Measurements from ENCODE around the gene MAP3K9. TPM values are rescaled to one million over a fixed set of nuclear protein-coding genes. Genes with fewer than 3 reads are reported as not detected.

The MAP3K9 gene
- total and polyA plus RNA-seq, 9 of the 15 experiments (the other 6 are each of a cell fraction or from before 2014, with no cell fraction given) = 0.03 to 0.60 (median 0.36) TPM

- Histone ChIP-seq H3K4me3 (no peak overlapping the region), H3K9me3 (replicated peaks; ENCODE audit: control insufficient read depth, insufficient read depth, low read depth, low read length) (no peaks in the 10 kb centered on the region), H3K79me2 (ENCODE audit: control insufficient read depth, insufficient read depth, low read length) (no peaks in the 10 kb centered on the region), H4K20me1 (replicated peaks; ENCODE audit: control insufficient read depth, insufficient read depth, low read length) (no peaks in the 10 kb centered on the region), H3K4me2 (ENCODE audit: insufficient read depth, low read length) (no peak overlapping the region), H2AFZ (ENCODE audit: low read depth, low read length) (no peak overlapping the region), H3K9ac (ENCODE audit: insufficient read depth in 1 of 2, low read depth in 2 of 2, low read length in 2 of 2) (no peak overlapping the region), H3K27ac (ENCODE audit: extremely low read depth, low read depth, low read length) (no peak overlapping the region), H3K4me1 (replicated peaks in 1 of 2; ENCODE audit: control insufficient read depth in 2 of 2, insufficient read depth in 2 of 2, low read length in 2 of 2) (no peaks in the 10 kb centered on the region), H3K9me1 (ENCODE audit: control insufficient read depth, insufficient read depth, low read length) (no peaks in the 10 kb centered on the region), H3K36me3 (ENCODE audit: control insufficient read depth, insufficient read depth, low read length) (no peaks in the 10 kb centered on the region), H3K27me3 (ENCODE audit: control insufficient read depth in 2 of 2, insufficient read depth in 2 of 2, low read length in 2 of 2) (peaks cover 2 to 5% of the 10 kb centered on the region in 2 experiments; a peak in 2 of 5 replicates)
- CTCF ChIA-PET (ENCODE audit: low intra/inter-chr PET ratio) = no interaction called here
- no TSS peak for BruUV-seq (replicated peaks)
- in situ Hi-C loops (cut with MboI) (no loop called here), intact Hi-C loops (cut with micrococcal nuclease) (no loop called here)
- WGBS (ENCODE audit: insufficient coverage, low coverage, missing lambda C conversion rate) = 9% methylated on average over 3 of the region's 3 CpGs
- ATAC-seq (no peak), FAIRE-seq (no peak), DNase-seq (ENCODE audit: extremely low read depth in 1 of 4, low spot score in 3 of 4) (no peak)
- POLR2A ChIA-PET = no interaction called here
- no peak for TF ChIP-seq HDAC1 (IDR thresholded peaks at IDR 0.05)
- no peak for TF ChIP-seq ZZZ3 (IDR thresholded peaks at IDR 0.05)
- TF ChIP-seq ELF1 (tag; IDR thresholded peaks at IDR 0.05) = no peak
- no peak for TF ChIP-seq CTBP1 (IDR thresholded peaks at IDR 0.05; ENCODE audit: borderline replicate concordance)
- TF ChIP-seq HDAC6 (IDR thresholded peaks at IDR 0.05; ENCODE audit: low read depth, low read length) = no peak
- no peak for TF ChIP-seq CREB3 (tag; conservative IDR thresholded peaks at IDR 0.05; ENCODE audit: low read depth)
- no peak for TF ChIP-seq GTF2E2 (tag; IDR thresholded peaks at IDR 0.05)
- TF ChIP-seq, protein P1, sequence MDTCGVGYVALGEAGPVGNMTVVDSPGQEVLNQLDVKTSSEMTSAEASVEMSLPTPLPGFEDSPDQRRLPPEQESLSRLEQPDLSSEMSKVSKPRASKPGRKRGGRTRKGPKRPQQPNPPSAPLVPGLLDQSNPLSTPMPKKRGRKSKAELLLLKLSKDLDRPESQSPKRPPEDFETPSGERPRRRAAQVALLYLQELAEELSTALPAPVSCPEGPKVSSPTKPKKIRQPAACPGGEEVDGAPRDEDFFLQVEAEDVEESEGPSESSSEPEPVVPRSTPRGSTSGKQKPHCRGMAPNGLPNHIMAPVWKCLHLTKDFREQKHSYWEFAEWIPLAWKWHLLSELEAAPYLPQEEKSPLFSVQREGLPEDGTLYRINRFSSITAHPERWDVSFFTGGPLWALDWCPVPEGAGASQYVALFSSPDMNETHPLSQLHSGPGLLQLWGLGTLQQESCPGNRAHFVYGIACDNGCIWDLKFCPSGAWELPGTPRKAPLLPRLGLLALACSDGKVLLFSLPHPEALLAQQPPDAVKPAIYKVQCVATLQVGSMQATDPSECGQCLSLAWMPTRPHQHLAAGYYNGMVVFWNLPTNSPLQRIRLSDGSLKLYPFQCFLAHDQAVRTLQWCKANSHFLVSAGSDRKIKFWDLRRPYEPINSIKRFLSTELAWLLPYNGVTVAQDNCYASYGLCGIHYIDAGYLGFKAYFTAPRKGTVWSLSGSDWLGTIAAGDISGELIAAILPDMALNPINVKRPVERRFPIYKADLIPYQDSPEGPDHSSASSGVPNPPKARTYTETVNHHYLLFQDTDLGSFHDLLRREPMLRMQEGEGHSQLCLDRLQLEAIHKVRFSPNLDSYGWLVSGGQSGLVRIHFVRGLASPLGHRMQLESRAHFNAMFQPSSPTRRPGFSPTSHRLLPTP (IDR thresholded peaks at IDR 0.05; ENCODE audit: borderline replicate concordance, extremely low read depth, insufficient read length) = no peak
Measured at GRCh38 chr14:70828188-70828587, 18.9 kb upstream of the MAP3K9 start.
